ENCODE measurements around the gene MAPKBP1.

- TF ChIP-seq, protein P1, sequence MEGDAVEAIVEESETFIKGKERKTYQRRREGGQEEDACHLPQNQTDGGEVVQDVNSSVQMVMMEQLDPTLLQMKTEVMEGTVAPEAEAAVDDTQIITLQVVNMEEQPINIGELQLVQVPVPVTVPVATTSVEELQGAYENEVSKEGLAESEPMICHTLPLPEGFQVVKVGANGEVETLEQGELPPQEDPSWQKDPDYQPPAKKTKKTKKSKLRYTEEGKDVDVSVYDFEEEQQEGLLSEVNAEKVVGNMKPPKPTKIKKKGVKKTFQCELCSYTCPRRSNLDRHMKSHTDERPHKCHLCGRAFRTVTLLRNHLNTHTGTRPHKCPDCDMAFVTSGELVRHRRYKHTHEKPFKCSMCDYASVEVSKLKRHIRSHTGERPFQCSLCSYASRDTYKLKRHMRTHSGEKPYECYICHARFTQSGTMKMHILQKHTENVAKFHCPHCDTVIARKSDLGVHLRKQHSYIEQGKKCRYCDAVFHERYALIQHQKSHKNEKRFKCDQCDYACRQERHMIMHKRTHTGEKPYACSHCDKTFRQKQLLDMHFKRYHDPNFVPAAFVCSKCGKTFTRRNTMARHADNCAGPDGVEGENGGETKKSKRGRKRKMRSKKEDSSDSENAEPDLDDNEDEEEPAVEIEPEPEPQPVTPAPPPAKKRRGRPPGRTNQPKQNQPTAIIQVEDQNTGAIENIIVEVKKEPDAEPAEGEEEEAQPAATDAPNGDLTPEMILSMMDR (IDR thresholded peaks at IDR 0.05), result no peak
- TF ChIP-seq POLR2A (IDR thresholded peaks at IDR 0.05), result no peak
Observed at GRCh38 chr15:41856716-41857115, 82.4 kb downstream of the MAPKBP1 start.

Measured in right lobe of liver (tissue), 4 donors.